Esophagus muscularis mucosa (tissue), 4 donors: ENCODE data around the gene GOT1. TPM values are rescaled to one million over a fixed set of nuclear protein-coding genes. Genes with fewer than 3 reads are reported as not detected.

Experiments used
- DNase-seq: peaks from one replicate; pipeline ENCODE4 v3.0.0-alpha.2; 2017; ENCODE audit errors: extremely low spot score
- H3K27ac ChIP-seq, 4 donors: fragments of 200-600 bp; sonication (generic); replicated peaks in 1 of 4; 1 replicate in 3 of 4; 2 replicates in 1 of 4; pipeline ENCODE4 v1.5.1; 2016 to 2019; ENCODE audit warnings: mild to moderate bottlenecking in 1 of 4
- H3K27me3 ChIP-seq, 4 donors: fragments of 200-600 bp; sonication (generic); one replicate each; pipeline versions ENCODE4 v1.5.1 to v1.6.0; 2016 to 2019
- H3K36me3 ChIP-seq, 4 donors: fragments of 200-600 bp; sonication (generic); one replicate each; pipeline ENCODE4 v1.5.1; 2016 to 2019
- H3K4me1 ChIP-seq, 4 donors: fragments of 200-600 bp; sonication (generic); one replicate each; pipeline ENCODE4 v1.5.1; 2016 to 2019
- H3K4me3 ChIP-seq, 4 donors: fragments of 200-600 bp; sonication (generic); 1 replicate in 2 of 4; 2 replicates in 2 of 4; pipeline ENCODE4 v1.5.1; 2016 to 2019; ENCODE audit warnings: mild to moderate bottlenecking in 4 of 4, moderate library complexity in 1 of 4
- H3K9me3 ChIP-seq, 4 donors: fragments of 200-600 bp; sonication (generic); 1 replicate in 3 of 4; 2 replicates in 1 of 4; pipeline ENCODE4 v1.5.1; 2016 to 2019
- EP300 ChIP-seq: sonication (generic); formaldehyde crosslinking; IDR thresholded peaks from one replicate; pipeline ENCODE4 v1.6.1; 2017; ENCODE audit warnings: antibody characterized with exemption
- POLR2A ChIP-seq: fragments of 450-650 bp; IDR thresholded peaks from one replicate; pipeline ENCODE4 v1.6.1; 2017; ENCODE audit warnings: antibody characterized with exemption, moderate library complexity, mild to moderate bottlenecking, low read depth
- POLR2AphosphoS5 ChIP-seq, 2 donors: sonication (generic); formaldehyde crosslinking; IDR thresholded peaks; one replicate each; pipeline ENCODE4 v1.6.1; 2017; ENCODE audit warnings: antibody characterized with exemption in 2 of 2
- WGBS: methylation state at CpG from one replicate; pipeline ENCODE4 v1.1.5; 2018; 5-methylcytosine and 5-hydroxymethylcytosine counted together
- intact Hi-C: fragments of 100-400 bp; cut with DNase I; formaldehyde crosslinking; loops from one replicate; pipeline ENCODE4 v1.15.1; 2023
- total RNA-seq, 4 donors: library from RNA; depleted of rRNA; stranded (reverse); fragments of >200 nt; gene quantifications; one replicate each; pipeline versions ENCODE4 v1.1.0 to v1.2.1, GENCODE V29; 2016
- TF ChIP-seq, protein P1 (sequence below), 3 experiments: fragments of 200-600 bp in 2 of 3; fragments of 450-650 bp in 1 of 3; sonication (generic) in 2 of 3; IDR thresholded peaks; one replicate each; pipeline ENCODE4 v1.5.1; 2017 to 2019; ENCODE audit warnings: antibody characterized with exemption in 3 of 3, mild to moderate bottlenecking in 2 of 3, moderate library complexity in 1 of 3

The GOT1 gene
- 10 to 100 TPM; 31.0 to 37.4 (median 36.0) TPM for total RNA-seq

DNA sequence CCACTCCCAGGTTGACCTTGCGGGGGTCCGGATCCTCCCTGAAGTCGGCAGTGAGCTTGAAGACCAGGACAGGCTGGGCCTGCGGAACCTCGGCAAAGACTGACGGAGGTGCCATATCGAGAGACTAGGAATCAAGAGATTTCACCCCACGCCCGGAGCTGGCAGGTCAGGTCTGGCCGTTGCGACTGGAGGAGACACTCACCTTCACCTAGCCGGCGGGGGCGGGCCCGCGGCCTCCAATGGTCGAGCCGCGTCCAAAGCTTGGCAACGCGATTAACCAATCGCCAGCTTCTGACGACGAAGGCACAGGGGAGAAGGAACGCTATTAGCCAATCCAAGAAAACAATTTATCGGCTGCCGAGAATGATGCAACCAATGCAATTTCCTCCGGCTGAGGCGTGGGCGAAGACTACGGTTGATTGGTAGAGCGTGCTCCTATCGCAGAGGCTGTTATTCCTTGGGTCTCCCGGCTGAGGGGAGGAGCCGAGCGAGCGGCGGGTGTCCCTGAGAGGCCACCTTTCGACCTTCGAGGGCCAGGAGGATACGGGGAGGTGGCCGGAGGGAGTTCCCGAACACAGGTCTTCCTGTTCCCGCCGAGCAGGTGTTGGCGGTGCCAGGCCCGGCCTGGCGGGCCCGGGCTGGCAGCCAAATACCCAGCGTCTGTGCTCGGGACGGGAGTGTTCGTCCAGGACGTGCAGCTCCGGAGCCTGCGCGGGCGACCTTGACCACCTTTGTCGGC, at the start of gene GOT1:
Gene GOT1 (minus strand): TSS at position 174 of the 739 bp plus-strand sequence. CDS start 59 bp downstream, at position 115.
- H3K9me3 ChIP-seq: no peaks in the 10 kb centered on the region
- peak within 1 kb of the TSS; percentile 91 to 94 (median 92) for H3K27ac ChIP-seq
- intact Hi-C loops: loop anchor here (10.0 kb wide), 1 partner anchor 284 kb away; no protein-coding TSS in a partner anchor
- H3K4me3 ChIP-seq: peak within 1 kb of the TSS; percentile 82 to 83 (median 83)
- peak; percentile 99 for DNase-seq
- TF ChIP-seq, protein P1, sequence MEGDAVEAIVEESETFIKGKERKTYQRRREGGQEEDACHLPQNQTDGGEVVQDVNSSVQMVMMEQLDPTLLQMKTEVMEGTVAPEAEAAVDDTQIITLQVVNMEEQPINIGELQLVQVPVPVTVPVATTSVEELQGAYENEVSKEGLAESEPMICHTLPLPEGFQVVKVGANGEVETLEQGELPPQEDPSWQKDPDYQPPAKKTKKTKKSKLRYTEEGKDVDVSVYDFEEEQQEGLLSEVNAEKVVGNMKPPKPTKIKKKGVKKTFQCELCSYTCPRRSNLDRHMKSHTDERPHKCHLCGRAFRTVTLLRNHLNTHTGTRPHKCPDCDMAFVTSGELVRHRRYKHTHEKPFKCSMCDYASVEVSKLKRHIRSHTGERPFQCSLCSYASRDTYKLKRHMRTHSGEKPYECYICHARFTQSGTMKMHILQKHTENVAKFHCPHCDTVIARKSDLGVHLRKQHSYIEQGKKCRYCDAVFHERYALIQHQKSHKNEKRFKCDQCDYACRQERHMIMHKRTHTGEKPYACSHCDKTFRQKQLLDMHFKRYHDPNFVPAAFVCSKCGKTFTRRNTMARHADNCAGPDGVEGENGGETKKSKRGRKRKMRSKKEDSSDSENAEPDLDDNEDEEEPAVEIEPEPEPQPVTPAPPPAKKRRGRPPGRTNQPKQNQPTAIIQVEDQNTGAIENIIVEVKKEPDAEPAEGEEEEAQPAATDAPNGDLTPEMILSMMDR (IDR thresholded peaks at IDR 0.05): peak in 1 of 3 experiments; percentile 26
- TF ChIP-seq EP300 (no peak), POLR2AphosphoS5 (IDR thresholded peaks at IDR 0.05) (peak; percentile 97 to 99), POLR2A (peak; percentile 83)
- 2% methylated on average over 13 of the region's 59 CpGs for WGBS
- H3K4me1 ChIP-seq: peaks cover 25 to 63% (median 58%) of the 10 kb centered on the region in 4 donors
- H3K36me3 ChIP-seq: peaks cover 0 to 15% (median 7%) of the 10 kb centered on the region in 4 donors
- H3K27me3 ChIP-seq: no peaks in the 10 kb centered on the region

DNA sequence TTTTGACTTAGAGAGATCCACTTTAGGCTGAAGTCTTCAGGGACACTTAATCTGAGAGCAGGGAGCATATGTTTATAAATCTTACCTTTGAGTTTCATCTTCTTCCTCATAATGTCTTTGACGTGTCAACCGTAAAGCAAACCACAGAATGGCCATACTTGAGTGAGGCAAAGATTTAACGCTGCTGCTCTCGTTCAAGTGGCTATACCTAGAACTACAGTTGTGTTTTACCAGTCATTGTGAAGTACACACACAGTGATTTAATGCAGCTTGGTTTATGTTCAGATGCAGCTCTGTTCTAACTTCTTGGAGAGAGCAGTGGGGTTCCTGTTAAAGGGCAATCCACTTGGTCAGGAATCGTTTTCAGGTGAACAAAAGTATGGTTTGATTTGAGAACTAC, 39.9 kb upstream of the GOT1 start:
- WGBS: 43% methylated on average over 5 of the region's 5 CpGs
- H3K27me3 ChIP-seq: peaks cover 0 to 60% (median 0%) of the 10 kb centered on the region in 4 donors
- no peaks in the 10 kb centered on the region for H3K36me3 ChIP-seq
- TF ChIP-seq EP300 (no peak), POLR2AphosphoS5 (IDR thresholded peaks at IDR 0.05) (no peak), POLR2A (no peak)
- TF ChIP-seq, protein P1 (IDR thresholded peaks at IDR 0.05): no peak
- no peaks in the 10 kb centered on the region for H3K9me3 ChIP-seq
- intact Hi-C loops: no loop called here
- no peak for DNase-seq
- peaks cover 0 to 9% (median 0%) of the 10 kb centered on the region in 4 donors for H3K4me1 ChIP-seq
- H3K4me3 ChIP-seq: no peak overlapping the region
- H3K27ac ChIP-seq: no peak overlapping the region

DNA sequence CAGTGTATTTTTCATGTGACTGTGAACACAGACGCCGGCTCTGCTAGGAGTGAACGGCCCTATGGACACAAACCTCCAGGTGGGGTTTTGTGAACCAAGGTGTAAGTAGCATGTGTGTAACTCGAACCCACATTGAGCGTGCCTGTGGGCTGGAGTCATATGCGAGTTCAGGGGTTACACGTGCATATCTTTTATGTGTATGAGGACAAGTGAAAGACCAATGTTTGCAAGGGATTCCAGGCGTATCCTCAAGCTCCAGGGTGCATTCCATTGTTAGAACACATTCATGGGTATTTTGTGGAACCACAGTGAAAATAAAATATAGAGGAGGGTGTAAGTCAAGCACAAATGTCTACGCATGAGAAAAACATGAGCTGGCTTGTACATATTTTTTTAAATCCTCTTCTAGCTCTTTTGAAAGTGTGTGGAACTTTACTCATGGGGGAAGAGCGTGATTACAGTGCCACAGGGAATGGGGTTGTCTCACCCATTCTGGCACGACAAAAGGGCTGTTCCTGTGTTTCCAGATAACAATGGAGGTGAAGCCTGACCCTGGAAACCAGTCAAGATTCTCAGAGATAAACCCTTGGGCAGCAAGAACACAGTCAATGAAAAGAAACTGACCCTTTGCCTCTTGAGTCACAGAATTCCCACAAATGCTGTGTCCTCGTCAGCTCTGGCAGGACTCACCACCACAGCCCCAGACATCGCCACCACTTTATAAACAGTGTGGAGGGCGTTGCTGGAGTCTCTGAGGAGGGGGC, 37.0 kb upstream of the GOT1 start:
- intact Hi-C loops: no loop called here
- no peak for DNase-seq
- H3K36me3 ChIP-seq: no peaks in the 10 kb centered on the region
- no peaks in the 10 kb centered on the region for H3K9me3 ChIP-seq
- TF ChIP-seq POLR2AphosphoS5 (IDR thresholded peaks at IDR 0.05): peak in 1 of 2 donors; percentile 11
- no peak for TF ChIP-seq POLR2A
- peak overlapping the region in 3 of 4 donors; percentile 1 to 55 (median 52) for H3K27ac ChIP-seq
- WGBS: 70% methylated on average over 14 of the region's 14 CpGs
- peaks cover 0 to 9% (median 0%) of the 10 kb centered on the region in 4 donors for H3K4me1 ChIP-seq
- H3K27me3 ChIP-seq: peaks cover 0 to 65% (median 0%) of the 10 kb centered on the region in 4 donors
- H3K4me3 ChIP-seq: no peak overlapping the region

DNA sequence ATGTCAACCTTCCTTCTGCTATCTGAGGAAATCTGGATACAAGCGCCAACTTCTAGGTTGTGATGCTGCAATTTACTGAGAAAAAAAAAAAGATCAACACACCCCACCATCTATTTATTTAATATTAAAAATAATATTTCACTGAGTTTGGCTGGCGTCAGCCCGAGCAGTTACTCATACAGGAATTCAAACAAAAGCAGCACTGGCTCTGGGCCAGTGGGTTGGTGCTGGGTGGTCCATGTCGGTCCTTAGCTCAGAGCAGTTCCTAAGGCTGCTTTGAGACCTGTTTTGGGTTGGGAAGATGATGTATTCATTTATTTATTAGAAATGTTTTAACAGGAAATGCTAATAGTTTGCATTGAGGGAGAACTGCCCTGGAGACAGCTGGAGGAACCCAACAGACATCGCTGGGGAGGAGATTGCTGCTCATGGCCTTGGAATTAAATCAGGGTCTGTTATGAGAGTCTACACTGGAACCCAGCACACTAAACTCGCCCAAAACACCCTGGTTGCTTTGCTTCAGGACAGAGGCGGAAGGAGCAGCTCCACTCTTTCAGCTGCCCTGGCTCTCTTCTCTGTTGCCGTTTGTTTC, 36.3 kb upstream of the GOT1 start:
- peak overlapping the region in 3 of 4 donors; percentile 1 to 55 (median 52) for H3K27ac ChIP-seq
- no peak overlapping the region for H3K4me3 ChIP-seq
- DNase-seq: no peak
- no peaks in the 10 kb centered on the region for H3K36me3 ChIP-seq
- TF ChIP-seq, protein P1 (IDR thresholded peaks at IDR 0.05): no peak
- TF ChIP-seq POLR2AphosphoS5 (IDR thresholded peaks at IDR 0.05) (no peak), EP300 (no peak), POLR2A (no peak)
- H3K27me3 ChIP-seq: peaks cover 0 to 67% (median 0%) of the 10 kb centered on the region in 4 donors
- WGBS: 51% methylated on average over 8 of the region's 8 CpGs
- intact Hi-C loops: no loop called here
- no peaks in the 10 kb centered on the region for H3K9me3 ChIP-seq
- peaks cover 0 to 9% (median 0%) of the 10 kb centered on the region in 4 donors for H3K4me1 ChIP-seq
